Activated T-cell treated with anti-CD3 and anti-CD28 coated beads, Interleukin-2, amount 50 U/mL, for 1 hour (primary cell): ENCODE results near the gene CYP24A1.

ENCODE experiments used
- DNase-seq: peaks from one replicate; pipeline ENCODE4 v3.0.0-alpha.2; 2020

CYP24A1 gene

GRCh38 chr20:54110457-54110856 lies 63.3 kb downstream of the CYP24A1 start:
- DNase-seq, result no peak

- DNase-seq, result no peak
Observed at GRCh38 chr20:54110041-54110440, 63.7 kb downstream of the CYP24A1 start.

- DNase-seq, result no peak
Observed at GRCh38 chr20:54108817-54109216, 65.0 kb downstream of the CYP24A1 start.

- DNase-seq, result no peak
Observed at GRCh38 chr20:54108326-54108642, 65.5 kb downstream of the CYP24A1 start.

- no peak for DNase-seq
Observed at GRCh38 chr20:54107600-54108325, 66.0 kb downstream of the CYP24A1 start.

GRCh38 chr20:54107181-54107580 lies 66.6 kb downstream of the CYP24A1 start:
- DNase-seq, result no peak

GRCh38 chr20:54106162-54106561 lies 67.6 kb downstream of the CYP24A1 start:
- DNase-seq, result no peak

GRCh38 chr20:54105653-54106052 lies 68.1 kb downstream of the CYP24A1 start:
- no peak for DNase-seq

GRCh38 chr20:54104781-54105180 lies 69.0 kb downstream of the CYP24A1 start:
- DNase-seq, result no peak

GRCh38 chr20:54103762-54104600 lies 69.8 kb downstream of the CYP24A1 start:
- DNase-seq, result no peak
